ENCODE measurements around the gene UGT8.
"Not testable (repeated sequence)": the region's sequence is repeated elsewhere in the genome, so short reads cannot be mapped to it uniquely, and the experiment has no call there.

The UGT8 gene

GRCh38 chr4:114588305-114588704 is 10.3 kb upstream of the UGT8 start:
- H3K36me3 ChIP-seq (ENCODE audit: control insufficient read depth, insufficient read depth, low read length), result no peaks in the 10 kb centered on the region
- no peaks in the 10 kb centered on the region for H3K4me1 ChIP-seq
- no peak overlapping the region for H3K9ac ChIP-seq
- no peaks in the 10 kb centered on the region for H3K79me2 ChIP-seq
- H2AFZ ChIP-seq, result no peak overlapping the region
- no peaks in the 10 kb centered on the region for H3K27me3 ChIP-seq (ENCODE audit: control insufficient read depth, insufficient read depth, low read length)
- TF ChIP-seq CTCF (IDR thresholded peaks at IDR 0.05), result no peak
- H3K4me2 ChIP-seq (ENCODE audit: low read length), result no peak overlapping the region
- H3K4me3 ChIP-seq (ENCODE audit: low read depth, low read length), result no peak overlapping the region
- H3K27ac ChIP-seq, result no peak overlapping the region
- H3K9me3 ChIP-seq (ENCODE audit: control insufficient read depth, low read length), result no peaks in the 10 kb centered on the region

GRCh38 chr4:114590360-114590759 is 8.2 kb upstream of the UGT8 start:
- not testable (repeated sequence) for H2AFZ ChIP-seq; H3K27me3 ChIP-seq (ENCODE audit: control insufficient read depth, insufficient read depth, low read length); H3K4me1 ChIP-seq

GRCh38 chr4:114593526-114593925 is 5.1 kb upstream of the UGT8 start:
- no peak overlapping the region for H3K27ac ChIP-seq

More at GRCh38 chr4:114590360-114590759, 8.2 kb upstream of the UGT8 start:
- H3K4me2 ChIP-seq (ENCODE audit: low read length); H3K9ac ChIP-seq; H3K36me3 ChIP-seq (ENCODE audit: control insufficient read depth, insufficient read depth, low read length); H3K9me3 ChIP-seq (ENCODE audit: control insufficient read depth, low read length); H3K79me2 ChIP-seq; H3K4me3 ChIP-seq (ENCODE audit: low read depth, low read length); H3K27ac ChIP-seq: not testable (repeated sequence)

GRCh38 chr4:114595207-114595606 is 3.4 kb upstream of the UGT8 start:
- Histone ChIP-seq H3K79me2 (no peaks in the 10 kb centered on the region), H3K9me3 (ENCODE audit: control insufficient read depth, low read length) (no peaks in the 10 kb centered on the region), H3K4me3 (ENCODE audit: low read depth, low read length) (no peak overlapping the region), H3K9ac (no peak overlapping the region), H3K27me3 (ENCODE audit: control insufficient read depth, insufficient read depth, low read length) (no peaks in the 10 kb centered on the region), H2AFZ (no peak overlapping the region), H3K4me2 (ENCODE audit: low read length) (no peak overlapping the region), H3K27ac (no peak overlapping the region), H3K4me1 (no peaks in the 10 kb centered on the region), H3K36me3 (ENCODE audit: control insufficient read depth, insufficient read depth, low read length) (no peaks in the 10 kb centered on the region)
- no peak for TF ChIP-seq CTCF (IDR thresholded peaks at IDR 0.05)

More at GRCh38 chr4:114593526-114593925, 5.1 kb upstream of the UGT8 start:
- no peak overlapping the region for H3K4me2 ChIP-seq (ENCODE audit: low read length)
- H3K4me1 ChIP-seq, result no peaks in the 10 kb centered on the region
- no peaks in the 10 kb centered on the region for H3K79me2 ChIP-seq
- H3K27me3 ChIP-seq (ENCODE audit: control insufficient read depth, insufficient read depth, low read length), result no peaks in the 10 kb centered on the region
- H3K9ac ChIP-seq, result no peak overlapping the region
- no peak for TF ChIP-seq CTCF (IDR thresholded peaks at IDR 0.05)
- H3K4me3 ChIP-seq (ENCODE audit: low read depth, low read length), result no peak overlapping the region
- no peaks in the 10 kb centered on the region for H3K9me3 ChIP-seq (ENCODE audit: control insufficient read depth, low read length)
- no peak overlapping the region for H2AFZ ChIP-seq
- no peaks in the 10 kb centered on the region for H3K36me3 ChIP-seq (ENCODE audit: control insufficient read depth, insufficient read depth, low read length)

- H3K79me2 ChIP-seq, result no peaks in the 10 kb centered on the region
- H3K9ac ChIP-seq, result no peak overlapping the region
- no peak overlapping the region for H2AFZ ChIP-seq
- no peaks in the 10 kb centered on the region for H3K27me3 ChIP-seq (ENCODE audit: control insufficient read depth, insufficient read depth, low read length)
- H3K4me2 ChIP-seq (ENCODE audit: low read length), result no peak overlapping the region
- no peak overlapping the region for H3K4me3 ChIP-seq (ENCODE audit: low read depth, low read length)
- no peaks in the 10 kb centered on the region for H3K9me3 ChIP-seq (ENCODE audit: control insufficient read depth, low read length)
- no peak for TF ChIP-seq CTCF (IDR thresholded peaks at IDR 0.05)
- H3K4me1 ChIP-seq, result no peaks in the 10 kb centered on the region
- no peaks in the 10 kb centered on the region for H3K36me3 ChIP-seq (ENCODE audit: control insufficient read depth, insufficient read depth, low read length)
- H3K27ac ChIP-seq, result no peak overlapping the region
Measured at GRCh38 chr4:114595921-114596320, 2.7 kb upstream of the UGT8 start.

Measured in parathyroid adenoma (tissue), 2 donors.